ENCODE results near the gene LHFPL3. TPM values are rescaled to one million over a fixed set of nuclear protein-coding genes. Genes with fewer than 3 reads are reported as not detected.

The LHFPL3 gene
- total and polyA plus RNA-seq, 2 donors (not counting 3 experiments of a cell fraction or from before 2014, with no cell fraction given): not detected

DNA sequence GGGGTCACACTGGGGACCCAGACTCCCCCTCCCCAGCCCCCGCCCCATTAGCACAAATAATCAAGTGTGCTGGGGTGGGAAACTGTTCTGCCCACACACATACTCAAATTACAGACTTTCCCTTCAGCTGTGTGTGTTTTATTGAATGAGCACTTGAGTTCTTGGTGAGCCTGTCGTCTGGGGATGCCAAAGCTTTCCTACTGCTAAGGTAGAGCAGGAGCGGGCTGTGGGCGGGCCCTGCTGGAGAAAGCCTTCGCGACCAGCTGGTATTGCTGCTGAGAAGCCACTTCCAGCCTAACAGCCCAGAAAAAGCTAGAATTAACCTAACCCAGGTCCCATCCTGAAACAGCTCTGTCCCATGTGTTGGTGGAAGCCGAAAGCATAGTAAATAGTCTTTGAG, 598.7 kb downstream of the LHFPL3 start:
- H3K79me2 ChIP-seq (ENCODE audit: control insufficient read depth, insufficient read depth, low read length): no peaks in the 10 kb centered on the region
- H3K27ac ChIP-seq (ENCODE audit: insufficient read depth, low read depth, low read length): no peak overlapping the region
- H3K4me2 ChIP-seq (ENCODE audit: insufficient read depth, low read length): no peak overlapping the region
- FAIRE-seq (no peak), DNase-seq (ENCODE audit: low read depth, low spot score) (no peak)
- dilution Hi-C loops (cut with MboI; ENCODE audit: extremely low pct_ligation_motif_present, low sequenced_read_pairs): no loop called here
- no peaks in the 10 kb centered on the region for H4K20me1 ChIP-seq (replicated peaks; ENCODE audit: control insufficient read depth, extremely low read depth, insufficient read depth, low read length)
- no peak overlapping the region for H3K4me3 ChIP-seq (replicated peaks in 1 of 3; ENCODE audit: insufficient read depth in 1 of 3, low read depth in 1 of 3, low read length in 3 of 3)
- ChIA-PET POLR2A (no interaction called here), CTCF (interaction anchor here (1.2 to 5.9 kb wide), 4 partner anchors 8 to 54 kb away, joined by 4 to 72 read pairs (median 6); no protein-coding TSS in a partner anchor)
- H3K9me3 ChIP-seq (replicated peaks; ENCODE audit: control insufficient read depth, insufficient read depth, low read length): no peaks in the 10 kb centered on the region
- no peaks in the 10 kb centered on the region for H3K9me1 ChIP-seq (replicated peaks; ENCODE audit: control insufficient read depth, extremely low read depth, insufficient read depth, low read length)
- BruUV-seq (replicated peaks): no TSS peak
- H3K9ac ChIP-seq (replicated peaks; ENCODE audit: extremely low read depth, insufficient read depth, low read length): no peak overlapping the region
- no peaks in the 10 kb centered on the region for H3K27me3 ChIP-seq (ENCODE audit: control insufficient read depth in 2 of 2, insufficient read depth in 2 of 2, low read length in 2 of 2)
- H3K36me3 ChIP-seq (ENCODE audit: control insufficient read depth in 2 of 2, extremely low read depth in 1 of 2, insufficient read depth in 2 of 2, low read length in 2 of 2): no peaks in the 10 kb centered on the region
- peaks cover 13% of the 10 kb centered on the region for H3K4me1 ChIP-seq (ENCODE audit: control insufficient read depth, extremely low read depth, insufficient read depth, low read length)
- TF ChIP-seq, protein P1, sequence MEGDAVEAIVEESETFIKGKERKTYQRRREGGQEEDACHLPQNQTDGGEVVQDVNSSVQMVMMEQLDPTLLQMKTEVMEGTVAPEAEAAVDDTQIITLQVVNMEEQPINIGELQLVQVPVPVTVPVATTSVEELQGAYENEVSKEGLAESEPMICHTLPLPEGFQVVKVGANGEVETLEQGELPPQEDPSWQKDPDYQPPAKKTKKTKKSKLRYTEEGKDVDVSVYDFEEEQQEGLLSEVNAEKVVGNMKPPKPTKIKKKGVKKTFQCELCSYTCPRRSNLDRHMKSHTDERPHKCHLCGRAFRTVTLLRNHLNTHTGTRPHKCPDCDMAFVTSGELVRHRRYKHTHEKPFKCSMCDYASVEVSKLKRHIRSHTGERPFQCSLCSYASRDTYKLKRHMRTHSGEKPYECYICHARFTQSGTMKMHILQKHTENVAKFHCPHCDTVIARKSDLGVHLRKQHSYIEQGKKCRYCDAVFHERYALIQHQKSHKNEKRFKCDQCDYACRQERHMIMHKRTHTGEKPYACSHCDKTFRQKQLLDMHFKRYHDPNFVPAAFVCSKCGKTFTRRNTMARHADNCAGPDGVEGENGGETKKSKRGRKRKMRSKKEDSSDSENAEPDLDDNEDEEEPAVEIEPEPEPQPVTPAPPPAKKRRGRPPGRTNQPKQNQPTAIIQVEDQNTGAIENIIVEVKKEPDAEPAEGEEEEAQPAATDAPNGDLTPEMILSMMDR (IDR thresholded peaks at IDR 0.05; ENCODE audit: extremely low read depth in 1 of 2, insufficient read depth in 1 of 2, low read depth in 1 of 2, low read length in 2 of 2): no peak
- TF ChIP-seq EZH2 (IDR thresholded peaks at IDR 0.05; ENCODE audit: borderline replicate concordance, low read depth, low read length, severe bottlenecking) (no peak), MAX (IDR thresholded peaks at IDR 0.05; ENCODE audit: insufficient read depth, insufficient read length) (no peak), GATA2 (IDR thresholded peaks at IDR 0.05; ENCODE audit: insufficient read depth, insufficient read length, low read depth, low read length) (no peak), FOS (IDR thresholded peaks at IDR 0.05; ENCODE audit: borderline replicate concordance, insufficient read depth, low read length) (no peak)
- no peak overlapping the region for H2AFZ ChIP-seq (ENCODE audit: low read depth, low read length)
- intact Hi-C loops (cut with micrococcal nuclease): no loop called here

Measured in endothelial cell of umbilical vein (primary cell).